ENCODE measurements around the gene C1orf53. TPM values are rescaled to one million over a fixed set of nuclear protein-coding genes. Genes with fewer than 3 reads are reported as not detected.

Gene C1orf53
- polyA plus RNA-seq, 3 donors = 1.5 to 8.3 (median 5.6) TPM

DNA sequence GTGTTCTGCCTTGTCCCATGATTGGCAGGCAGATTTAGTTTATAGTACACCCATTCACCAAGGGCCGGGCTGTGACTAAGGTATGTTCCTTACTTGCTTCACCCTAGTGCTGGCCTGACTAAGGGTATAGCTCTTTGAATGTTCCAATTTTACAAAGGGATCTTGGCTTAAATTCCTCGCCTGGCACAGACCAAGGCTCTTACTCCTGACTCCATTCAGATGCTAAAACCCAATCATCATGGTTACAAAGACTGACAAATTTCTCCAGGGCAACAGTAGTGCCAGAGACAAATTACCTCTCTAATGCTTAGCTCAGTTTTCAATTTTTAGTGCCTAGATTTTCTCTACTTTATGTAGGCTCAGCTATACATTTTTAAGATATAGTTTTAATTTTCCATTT is 11.5 kb upstream of the C1orf53 start:
- no peaks in the 10 kb centered on the region for H3K36me3 Mint-ChIP-seq
- Histone ChIP-seq H3K79me2 (ENCODE audit: insufficient read depth, low read length) (no peaks in the 10 kb centered on the region), H3K4me3 (replicated peaks in 1 of 3; ENCODE audit: low read depth in 2 of 3, low read length in 3 of 3) (no peak overlapping the region), H4K20me1 (ENCODE audit: insufficient read depth, low read length) (no peaks in the 10 kb centered on the region), H2AFZ (ENCODE audit: insufficient read depth, low read depth, low read length, poor library complexity, severe bottlenecking) (no peak overlapping the region), H3K4me2 (replicated peaks; ENCODE audit: extremely low read depth, low read length, poor library complexity, severe bottlenecking) (no peak overlapping the region), H3K36me3 (replicated peaks in 1 of 2; ENCODE audit: control insufficient read depth in 1 of 2, insufficient read depth in 2 of 2, low read length in 2 of 2) (no peaks in the 10 kb centered on the region), H3K4me1 (ENCODE audit: control insufficient read depth in 1 of 2, insufficient read depth in 2 of 2, low read length in 2 of 2) (no peaks in the 10 kb centered on the region), H3K27me3 (ENCODE audit: control insufficient read depth in 2 of 2, insufficient read depth in 2 of 2, low read length in 2 of 2) (no peaks in the 10 kb centered on the region), H3K27ac (ENCODE audit: low read depth in 1 of 2, low read length in 2 of 2) (no peak overlapping the region), H3K9ac (ENCODE audit: insufficient read depth, low read length, poor library complexity, severe bottlenecking) (no peak overlapping the region), H3K9me3 (replicated peaks in 1 of 2; ENCODE audit: control insufficient read depth in 1 of 2, insufficient read depth in 1 of 2, low read length in 2 of 2) (no peaks in the 10 kb centered on the region)
- WGBS (ENCODE audit: insufficient coverage) = 80% methylated on average over 1 of the region's 2 CpGs
- no peak overlapping the region for H3K27ac Mint-ChIP-seq
- peaks cover 0 to 4% (median 0%) of the 10 kb centered on the region in 7 donors for H3K9me3 Mint-ChIP-seq
- no peak for DNase-seq
- intact Hi-C loops (cut with micrococcal nuclease) = no loop called here
- H3K4me3 Mint-ChIP-seq = no peak overlapping the region
- peaks cover 1 to 5% (median 1%) of the 10 kb centered on the region in 3 donors for H3K27me3 Mint-ChIP-seq (ENCODE audit: low read depth in 3 of 3)
- H3K4me1 Mint-ChIP-seq = no peaks in the 10 kb centered on the region
- TF ChIP-seq, protein P1, sequence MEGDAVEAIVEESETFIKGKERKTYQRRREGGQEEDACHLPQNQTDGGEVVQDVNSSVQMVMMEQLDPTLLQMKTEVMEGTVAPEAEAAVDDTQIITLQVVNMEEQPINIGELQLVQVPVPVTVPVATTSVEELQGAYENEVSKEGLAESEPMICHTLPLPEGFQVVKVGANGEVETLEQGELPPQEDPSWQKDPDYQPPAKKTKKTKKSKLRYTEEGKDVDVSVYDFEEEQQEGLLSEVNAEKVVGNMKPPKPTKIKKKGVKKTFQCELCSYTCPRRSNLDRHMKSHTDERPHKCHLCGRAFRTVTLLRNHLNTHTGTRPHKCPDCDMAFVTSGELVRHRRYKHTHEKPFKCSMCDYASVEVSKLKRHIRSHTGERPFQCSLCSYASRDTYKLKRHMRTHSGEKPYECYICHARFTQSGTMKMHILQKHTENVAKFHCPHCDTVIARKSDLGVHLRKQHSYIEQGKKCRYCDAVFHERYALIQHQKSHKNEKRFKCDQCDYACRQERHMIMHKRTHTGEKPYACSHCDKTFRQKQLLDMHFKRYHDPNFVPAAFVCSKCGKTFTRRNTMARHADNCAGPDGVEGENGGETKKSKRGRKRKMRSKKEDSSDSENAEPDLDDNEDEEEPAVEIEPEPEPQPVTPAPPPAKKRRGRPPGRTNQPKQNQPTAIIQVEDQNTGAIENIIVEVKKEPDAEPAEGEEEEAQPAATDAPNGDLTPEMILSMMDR (IDR thresholded peaks at IDR 0.05) = no peak

DNA sequence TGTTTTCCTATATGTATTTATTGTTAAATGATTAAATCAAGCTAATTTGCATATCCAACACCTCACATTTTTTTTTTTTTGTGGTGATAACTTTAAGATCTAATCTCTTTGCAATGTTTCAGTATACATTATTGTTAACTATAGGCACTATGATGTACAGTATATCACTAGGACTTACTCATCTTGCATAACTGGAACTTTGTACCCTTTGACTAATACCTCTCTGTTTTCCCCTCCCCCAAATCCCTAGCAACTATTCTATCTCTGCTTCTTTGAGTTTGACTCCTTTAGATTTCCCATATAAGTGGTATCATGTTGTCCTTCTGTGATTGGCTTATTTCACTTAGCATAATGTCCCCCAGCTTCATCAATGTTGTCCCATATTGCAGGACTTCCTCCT is 9.7 kb upstream of the C1orf53 start:
- intact Hi-C loops (cut with micrococcal nuclease) = no loop called here
- no peak overlapping the region for H2AFZ ChIP-seq (ENCODE audit: insufficient read depth, low read depth, low read length, poor library complexity, severe bottlenecking)
- Mint-ChIP-seq H3K4me3 (no peak overlapping the region), H3K9me3 (peaks cover 0 to 4% (median 0%) of the 10 kb centered on the region in 7 donors), H3K36me3 (no peaks in the 10 kb centered on the region), H3K27me3 (ENCODE audit: low read depth in 3 of 3) (peaks cover 3 to 11% (median 4%) of the 10 kb centered on the region in 3 donors), H3K4me1 (no peaks in the 10 kb centered on the region), H3K27ac (no peak overlapping the region)
- no peak overlapping the region for H3K4me2 ChIP-seq (replicated peaks; ENCODE audit: extremely low read depth, low read length, poor library complexity, severe bottlenecking)
- H3K4me1 ChIP-seq (ENCODE audit: control insufficient read depth in 1 of 2, insufficient read depth in 2 of 2, low read length in 2 of 2) = no peaks in the 10 kb centered on the region
- no peaks in the 10 kb centered on the region for H3K27me3 ChIP-seq (ENCODE audit: control insufficient read depth in 2 of 2, insufficient read depth in 2 of 2, low read length in 2 of 2)
- no peak overlapping the region for H3K4me3 ChIP-seq (replicated peaks in 1 of 3; ENCODE audit: low read depth in 2 of 3, low read length in 3 of 3)
- no peaks in the 10 kb centered on the region for H4K20me1 ChIP-seq (ENCODE audit: insufficient read depth, low read length)
- H3K79me2 ChIP-seq (ENCODE audit: insufficient read depth, low read length) = no peaks in the 10 kb centered on the region
- H3K36me3 ChIP-seq (replicated peaks in 1 of 2; ENCODE audit: control insufficient read depth in 1 of 2, insufficient read depth in 2 of 2, low read length in 2 of 2) = no peaks in the 10 kb centered on the region
- H3K27ac ChIP-seq (ENCODE audit: low read depth in 1 of 2, low read length in 2 of 2) = no peak overlapping the region
- no peak for DNase-seq
- TF ChIP-seq, protein P1 (IDR thresholded peaks at IDR 0.05) = no peak
- H3K9me3 ChIP-seq (replicated peaks in 1 of 2; ENCODE audit: control insufficient read depth in 1 of 2, insufficient read depth in 1 of 2, low read length in 2 of 2) = no peaks in the 10 kb centered on the region
- H3K9ac ChIP-seq (ENCODE audit: insufficient read depth, low read length, poor library complexity, severe bottlenecking) = no peak overlapping the region

Data from CD14-positive monocyte (primary cell).